Tibial nerve (tissue), 4 donors: ENCODE measurements around the gene GLG1.

ENCODE experiments used
- CTCF ChIP-seq, 5 experiments: fragments of 200-600 bp in 3 of 5; fragments of 450-650 bp in 2 of 5; sonication (generic) in 3 of 5; IDR thresholded peaks; one replicate each; pipeline ENCODE4 v1.5.1; 2016 to 2019; ENCODE audit warnings: antibody characterized with exemption in 5 of 5, mild to moderate bottlenecking in 3 of 5, moderate library complexity in 2 of 5
- EP300 ChIP-seq, 2 donors: sonication (generic); formaldehyde crosslinking; IDR thresholded peaks; one replicate each; pipeline ENCODE4 v1.6.1; 2017; ENCODE audit warnings: antibody characterized with exemption in 2 of 2, mild to moderate bottlenecking in 1 of 2
- POLR2A ChIP-seq, 2 donors: fragments of 450-650 bp; IDR thresholded peaks; one replicate each; pipeline ENCODE4 v1.6.1; 2017; ENCODE audit warnings: antibody characterized with exemption in 2 of 2, mild to moderate bottlenecking in 2 of 2, moderate library complexity in 2 of 2

- TF ChIP-seq EP300 (IDR thresholded peaks at IDR 0.05) = no peak
- TF ChIP-seq CTCF (IDR thresholded peaks at IDR 0.05) = no peak
- no peak for TF ChIP-seq POLR2A (IDR thresholded peaks at IDR 0.05)
These were observed 31.0 kb upstream of the GLG1 start for GRCh38 chr16:74637742-74638453.
